HG02885 (cell line): ENCODE data around the gene GPATCH11.
A peak's percentile ranks its signal among the peaks of the same experiment; 100 is the strongest.

Experiments used
- ATAC-seq: cut with Tn5 transposase; IDR thresholded peaks from one replicate; pipeline ENCODE4 v1.9.1; 2021; ENCODE audit warnings: mild to moderate bottlenecking; ENCODE audit not compliant: unreplicated experiment, poor library complexity

Gene GPATCH11

DNA sequence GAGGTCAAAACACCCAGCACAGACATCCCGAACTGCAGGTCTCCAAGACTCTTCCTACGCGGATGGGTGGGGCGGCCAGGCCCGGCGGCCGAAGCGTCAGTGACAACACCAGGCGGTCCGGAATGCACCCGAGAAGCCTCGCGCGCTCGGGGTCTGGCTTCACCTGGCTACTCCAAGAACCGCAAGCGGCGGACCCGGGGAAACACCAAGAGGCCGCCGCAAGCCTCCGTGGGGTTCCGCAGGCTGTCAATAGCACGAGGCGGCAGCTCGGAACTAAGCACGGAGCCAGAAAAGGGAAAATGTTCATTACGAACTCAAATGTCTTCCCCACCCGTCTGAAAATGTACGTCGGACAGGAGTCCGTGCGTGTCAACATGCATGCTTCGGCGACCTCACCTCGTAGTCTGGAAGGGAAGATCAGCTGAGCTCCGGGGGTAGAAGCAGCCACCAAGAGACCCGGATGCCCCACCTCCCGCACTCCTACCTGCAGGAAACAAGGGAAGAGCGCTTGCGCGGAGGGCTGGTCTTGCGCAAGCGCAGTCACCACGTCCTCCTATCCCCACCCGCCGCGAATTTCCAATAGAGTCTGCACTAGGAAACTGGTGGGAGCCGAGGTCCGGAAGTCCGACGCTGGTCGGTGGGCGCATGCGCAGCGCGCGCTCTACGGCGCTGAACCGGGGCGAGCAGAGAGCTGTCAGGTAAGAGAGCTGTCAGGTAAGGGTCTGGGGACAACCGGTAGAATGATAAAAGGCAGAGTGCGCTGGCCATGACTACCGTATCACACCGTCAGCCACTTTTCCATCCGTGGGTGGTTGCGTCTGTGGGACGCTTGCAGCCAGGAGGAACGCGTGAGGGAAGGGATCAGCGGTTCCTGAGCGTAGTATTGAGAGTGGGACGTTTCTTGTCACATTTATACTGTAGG is at the start of gene GPATCH11, which contains the start of gene HEATR5B:
TSS of gene GPATCH11 (plus strand) at position 646 of the 922 bp plus-strand sequence. CDS start 3,864 bp downstream, outside the sequence.
TSS of gene HEATR5B (minus strand) at position 500 of the 922 bp plus-strand sequence. CDS start 958 bp downstream, outside the sequence.
- ATAC-seq: peak; percentile 91

DNA sequence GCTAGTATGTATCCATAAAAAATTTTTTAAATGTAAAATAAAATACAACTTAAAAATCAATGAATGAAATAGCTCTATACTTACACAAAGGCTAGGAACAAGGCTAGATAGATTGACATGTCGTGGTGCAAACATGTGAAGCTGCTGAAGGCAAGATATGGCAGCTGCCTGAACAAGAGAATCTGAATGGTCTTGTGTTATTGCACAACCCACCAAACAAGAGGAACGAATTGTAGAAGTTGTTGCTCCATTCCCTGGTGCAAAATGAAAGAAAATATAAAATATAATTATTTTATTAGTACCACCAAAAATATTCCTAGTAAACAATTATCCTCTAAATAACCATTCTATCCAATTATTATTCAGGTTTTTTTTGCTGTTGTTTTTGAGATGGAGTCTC is 46.5 kb upstream of the GPATCH11 start:
- ATAC-seq: no peak

DNA sequence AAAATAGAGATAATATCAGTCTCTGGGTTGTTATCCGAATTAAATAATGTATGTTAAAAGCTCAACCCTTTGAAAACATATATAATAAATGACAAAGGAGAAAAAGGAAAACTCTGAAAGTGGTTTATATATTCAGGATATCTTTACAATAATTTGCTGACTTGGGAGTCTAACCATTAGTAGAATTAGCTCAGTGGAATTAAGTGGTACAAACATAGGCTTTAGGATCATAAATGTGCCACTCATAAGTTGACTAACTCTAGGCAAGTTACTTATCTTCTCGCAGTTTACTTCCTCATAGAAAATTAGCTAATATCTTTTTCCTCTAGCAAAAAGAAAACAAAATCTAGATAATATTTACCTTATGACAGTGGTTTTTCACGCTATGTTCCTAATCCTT is 44.7 kb upstream of the GPATCH11 start:
- ATAC-seq: no peak

DNA sequence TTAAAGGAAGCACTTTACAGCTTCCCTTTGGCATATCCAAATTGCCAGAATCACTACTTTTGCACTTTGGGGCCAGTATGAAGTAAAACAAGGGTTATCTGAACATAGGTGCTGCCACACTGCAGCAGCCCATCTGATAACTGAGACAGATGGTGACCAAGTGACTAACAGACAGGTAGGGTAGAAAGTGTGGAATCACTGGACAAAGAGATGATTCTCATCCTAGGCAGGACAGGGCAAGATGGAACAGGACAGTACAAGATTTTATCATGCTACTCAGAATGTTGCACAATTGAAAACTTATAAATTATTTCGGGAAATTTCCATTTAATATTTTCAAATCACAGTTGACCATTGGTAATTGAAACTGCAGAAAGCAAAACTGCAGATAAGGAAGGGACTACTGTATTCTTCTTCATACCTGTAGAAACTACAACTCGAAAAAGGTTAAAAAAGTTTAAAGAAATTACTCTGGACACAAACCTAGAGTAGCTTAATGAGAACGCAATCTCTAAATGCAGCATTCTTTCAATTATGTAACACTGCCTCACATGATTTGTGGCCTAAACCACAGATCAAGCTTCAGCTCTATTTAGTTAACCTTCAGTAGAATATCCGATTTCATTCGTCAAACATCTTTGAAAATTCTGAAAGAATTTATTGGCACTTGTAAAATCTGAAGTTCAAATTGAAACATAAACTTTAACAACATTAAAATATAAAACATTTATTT is 31.6 kb upstream of the GPATCH11 start:
- no peak for ATAC-seq

DNA sequence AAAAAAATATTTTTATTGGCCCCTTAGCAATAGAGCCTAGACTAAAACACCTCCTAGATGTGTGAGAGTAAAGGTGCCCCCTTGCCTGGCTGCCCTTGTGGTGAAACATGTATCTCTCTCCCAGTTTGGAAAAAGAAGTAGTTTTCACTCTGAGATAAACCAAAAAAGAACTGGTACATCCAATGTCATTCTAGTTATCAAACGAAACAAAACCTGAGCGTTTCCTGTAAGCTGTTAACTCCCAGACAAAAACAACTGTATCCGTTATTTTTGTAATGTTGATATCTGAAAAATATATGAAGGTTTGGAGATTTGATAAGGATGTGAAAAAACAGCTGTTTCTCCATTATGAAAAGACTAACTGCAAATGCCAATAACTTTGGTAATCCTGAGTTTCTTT is 24.5 kb upstream of the GPATCH11 start:
- no peak for ATAC-seq

DNA sequence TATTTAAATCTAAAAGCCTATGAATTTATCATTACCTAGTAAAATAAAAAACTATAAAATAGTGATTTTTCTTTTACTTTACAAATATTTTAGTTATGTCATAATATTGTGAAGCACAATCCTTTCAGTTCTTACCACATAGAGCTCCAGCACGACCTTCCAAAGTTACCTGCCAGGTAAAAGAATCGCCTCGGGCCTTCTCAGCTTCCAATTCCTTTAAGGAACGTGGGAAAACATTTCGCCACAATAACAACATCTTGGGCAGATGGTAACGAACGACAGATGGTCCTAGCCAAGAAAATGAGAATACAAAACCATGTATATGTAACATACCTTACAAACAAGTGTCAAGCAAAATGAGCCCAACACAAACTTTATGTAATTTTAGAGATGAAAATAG is 23.9 kb upstream of the GPATCH11 start:
- ATAC-seq: no peak

DNA sequence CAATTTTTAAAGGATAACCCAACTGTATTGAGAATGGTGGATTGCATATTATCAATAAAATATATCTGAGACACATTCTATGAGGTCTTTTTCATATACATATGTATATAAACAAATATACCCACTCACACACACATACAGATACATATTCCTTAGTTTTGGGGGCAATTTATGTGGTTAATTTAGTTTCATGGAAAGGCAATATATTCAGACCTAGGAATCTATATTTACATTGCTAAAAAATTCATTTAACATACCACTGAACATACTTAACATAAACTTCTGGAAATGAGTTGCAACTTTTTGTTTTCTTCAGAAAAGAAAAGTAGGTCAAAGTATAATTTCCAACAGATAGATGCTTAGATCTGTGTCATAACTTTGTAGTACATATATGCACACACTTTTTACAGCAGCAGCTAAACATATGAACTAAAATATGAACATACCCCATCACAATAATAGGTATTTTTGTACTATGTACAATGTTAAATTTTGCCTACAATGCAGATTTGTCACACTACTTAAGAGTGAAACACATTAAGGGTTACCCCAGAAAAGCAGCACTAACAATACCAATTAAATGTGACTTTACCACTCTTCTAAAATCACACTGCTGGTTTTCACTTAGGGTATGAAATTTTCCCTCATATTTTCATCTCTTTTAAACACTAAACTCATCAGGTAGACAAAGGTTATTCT is 23.2 kb upstream of the GPATCH11 start:
- no peak for ATAC-seq

DNA sequence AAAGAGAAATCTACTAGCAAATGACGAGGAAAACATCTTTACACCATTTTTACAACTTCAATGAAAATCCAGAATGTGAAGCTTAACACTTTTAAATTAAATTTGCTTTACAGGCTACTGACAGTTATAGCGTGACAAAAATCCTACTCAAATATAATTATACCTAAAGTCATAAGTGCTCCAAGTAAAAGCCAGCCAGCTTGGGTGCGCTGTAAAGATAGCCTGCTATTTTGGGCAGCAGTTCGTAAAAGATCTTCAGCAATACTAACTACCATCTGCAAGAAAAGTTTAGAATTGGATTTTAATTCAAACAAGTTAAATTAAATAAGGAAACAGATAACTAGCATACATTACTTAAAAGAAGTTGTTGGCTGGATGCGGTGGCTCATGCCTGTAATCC is 22.5 kb upstream of the GPATCH11 start:
- ATAC-seq: no peak

DNA sequence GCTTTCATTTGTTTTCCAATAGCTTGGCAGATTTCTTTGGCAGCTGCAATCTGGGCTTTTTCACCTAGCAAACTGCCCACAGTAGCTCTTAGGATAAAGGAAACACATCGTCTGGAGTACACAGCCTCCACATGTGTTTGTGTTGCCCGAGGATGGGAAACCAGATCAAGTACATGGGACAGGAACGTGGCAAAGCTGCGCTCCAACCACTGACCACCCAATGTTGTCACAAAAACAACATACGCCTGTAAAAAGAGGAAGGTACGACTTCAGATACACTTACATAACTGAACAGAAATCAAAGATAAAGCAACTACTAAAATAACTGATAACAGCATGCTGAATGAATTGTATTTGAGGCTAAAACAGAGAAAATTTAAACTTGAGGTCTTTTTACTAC is 15.6 kb upstream of the GPATCH11 start:
- no peak for ATAC-seq

DNA sequence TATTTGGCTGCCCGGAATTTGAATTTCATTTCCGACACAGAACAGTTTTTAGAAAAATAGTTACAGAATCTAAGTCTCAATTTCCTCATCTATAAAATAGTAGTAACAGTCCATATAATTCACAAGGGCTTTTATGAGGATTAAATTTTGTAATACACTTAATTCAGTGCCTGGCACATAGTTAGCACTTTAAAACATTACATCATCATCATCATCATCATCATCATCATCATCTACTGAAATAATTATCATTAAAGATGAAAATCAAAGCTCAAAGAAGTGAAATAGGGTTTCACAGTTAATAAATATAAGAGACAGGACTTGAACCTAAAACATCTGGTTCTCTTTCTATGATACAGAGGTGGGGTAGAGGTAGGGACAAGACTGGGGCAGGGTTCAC is 13.4 kb upstream of the GPATCH11 start:
- no peak for ATAC-seq

DNA sequence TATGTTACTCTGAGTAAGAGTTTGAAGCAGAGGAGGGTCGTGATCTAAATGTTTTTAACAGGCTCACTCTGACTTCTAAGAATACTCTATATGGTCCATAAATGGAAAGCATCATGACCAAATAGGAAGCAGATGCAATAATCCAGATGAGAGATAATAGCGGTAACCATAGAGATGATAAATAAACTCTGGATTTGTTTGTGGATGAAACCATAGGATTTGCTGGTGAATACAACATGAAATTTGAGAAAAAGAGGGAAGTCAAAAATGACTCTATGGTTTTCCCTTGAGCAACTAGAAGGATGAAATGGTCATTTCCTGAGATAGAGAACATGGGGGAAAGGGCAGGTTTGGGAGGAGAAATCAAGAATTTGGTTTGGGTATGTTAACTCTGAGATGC is 4.1 kb upstream of the GPATCH11 start:
- no peak for ATAC-seq

DNA sequence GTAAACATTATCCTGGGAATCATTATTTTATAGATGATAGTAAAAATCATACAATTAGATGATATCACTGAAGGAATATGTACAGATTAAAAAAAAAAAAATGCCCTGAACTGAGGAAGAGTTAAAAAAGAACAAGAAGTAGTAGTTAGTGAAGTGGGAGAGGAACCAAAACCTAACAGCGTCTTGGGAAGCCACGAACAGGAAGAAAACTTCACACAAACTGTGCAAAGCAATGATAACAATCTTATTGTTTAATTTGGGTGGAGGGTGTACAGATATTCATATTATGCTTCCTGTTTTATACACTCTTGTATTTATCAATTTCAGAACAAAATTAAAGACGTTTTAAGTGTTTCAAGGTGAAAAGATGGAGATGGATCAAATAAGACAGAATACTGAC is 3.6 kb upstream of the GPATCH11 start:
- ATAC-seq: no peak

DNA sequence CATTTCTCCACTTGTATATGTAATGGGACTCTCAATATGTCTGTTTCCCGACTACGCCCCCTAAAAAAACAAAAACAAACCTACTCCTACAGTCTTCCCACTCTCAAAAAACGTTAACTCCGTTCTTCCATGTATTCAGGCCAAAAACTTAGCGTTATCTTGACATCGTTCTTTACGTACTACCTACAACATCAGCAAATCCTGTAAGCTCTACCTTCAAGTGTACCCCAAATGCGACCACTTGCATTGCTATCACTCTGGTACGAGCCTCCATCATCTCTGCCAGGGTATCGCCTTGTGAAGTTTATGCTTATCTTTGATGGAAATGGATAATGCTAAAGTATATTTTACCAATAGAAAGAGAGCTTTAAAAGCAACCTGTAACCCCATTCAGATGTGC is 479 bp downstream of the GPATCH11 start:
- ATAC-seq: no peak

DNA sequence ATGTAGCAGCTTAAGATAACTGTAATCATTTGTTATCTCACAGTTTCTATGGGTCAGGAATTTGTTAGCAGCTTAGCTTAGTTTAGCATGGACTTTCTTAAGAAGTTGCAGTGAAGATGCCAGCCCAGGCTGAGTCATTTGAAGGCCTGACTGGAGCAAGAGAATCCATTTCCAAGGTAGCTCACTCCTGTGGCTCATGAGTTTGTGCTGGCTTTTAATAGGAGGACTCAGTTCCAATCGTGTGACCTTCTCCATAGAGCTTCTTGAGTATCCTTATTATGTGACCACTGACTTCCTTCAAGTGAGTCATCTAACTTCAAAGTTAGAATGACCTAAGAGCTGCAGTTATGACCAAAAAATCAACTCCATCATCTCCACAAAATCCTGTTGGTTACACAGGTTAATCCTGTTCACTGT is 1.4 kb downstream of the GPATCH11 start:
- no peak for ATAC-seq

DNA sequence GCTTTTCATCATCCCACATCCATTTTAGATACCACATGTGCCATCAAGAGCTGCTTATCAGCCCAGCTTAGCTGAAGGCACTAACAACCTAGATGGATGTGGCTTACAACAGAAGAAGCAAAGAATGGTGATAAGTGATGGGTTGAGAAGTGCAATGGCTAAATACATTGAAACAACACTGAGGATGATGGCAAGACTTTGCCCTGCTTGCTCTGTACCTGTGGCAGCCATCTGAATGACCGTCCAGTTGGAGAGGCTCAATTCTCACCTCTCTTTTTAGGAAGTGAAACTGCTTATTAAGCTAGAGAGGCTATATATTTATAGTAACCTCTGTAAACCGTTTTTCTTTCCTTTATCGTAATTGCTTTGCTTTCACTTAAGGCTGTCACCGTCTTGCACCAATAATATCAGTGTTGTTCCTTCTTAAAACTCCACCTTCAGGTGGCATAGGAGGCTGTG is 5.7 kb downstream of the GPATCH11 start:
- ATAC-seq: peak; percentile 90

DNA sequence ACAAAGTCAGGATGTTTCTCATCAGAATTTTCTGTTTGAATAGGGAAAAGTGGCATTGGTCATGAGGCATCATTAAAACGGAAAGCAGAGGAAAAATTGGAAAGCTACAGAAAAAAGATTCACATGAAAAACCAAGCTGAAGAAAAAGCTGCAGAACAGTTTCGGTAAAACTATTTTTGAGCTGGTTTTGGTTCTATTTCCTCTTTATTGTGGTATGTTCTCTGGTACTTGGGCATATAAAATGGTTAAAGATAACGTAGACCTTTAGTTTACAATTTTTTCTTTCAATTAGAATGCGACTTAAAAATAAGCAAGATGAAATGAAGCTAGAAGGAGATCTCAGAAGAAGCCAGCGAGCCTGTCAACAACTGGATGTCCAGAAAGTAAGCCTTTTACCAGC is 7.6 kb downstream of the GPATCH11 start:
- ATAC-seq: peak; percentile 54

DNA sequence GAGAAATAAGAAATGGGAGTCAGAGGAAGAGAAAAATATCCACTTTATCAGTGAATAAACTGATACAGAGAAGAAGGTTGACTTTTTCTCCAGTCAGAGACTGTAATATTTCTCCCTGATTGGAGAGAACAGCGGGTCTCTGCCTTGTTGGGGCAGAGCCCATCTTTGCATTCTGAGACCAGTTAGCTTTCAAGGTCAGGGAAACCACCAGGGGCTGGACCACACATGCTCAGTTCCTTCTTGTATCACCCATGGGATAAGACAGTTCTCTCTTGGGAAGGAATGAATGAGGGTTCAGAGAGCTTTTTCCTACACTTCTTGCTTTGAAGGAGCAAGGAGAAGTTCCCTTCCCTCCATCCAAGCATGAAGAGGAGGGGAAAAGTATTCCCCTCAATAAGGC is 12.2 kb downstream of the GPATCH11 start:
- ATAC-seq: no peak

DNA sequence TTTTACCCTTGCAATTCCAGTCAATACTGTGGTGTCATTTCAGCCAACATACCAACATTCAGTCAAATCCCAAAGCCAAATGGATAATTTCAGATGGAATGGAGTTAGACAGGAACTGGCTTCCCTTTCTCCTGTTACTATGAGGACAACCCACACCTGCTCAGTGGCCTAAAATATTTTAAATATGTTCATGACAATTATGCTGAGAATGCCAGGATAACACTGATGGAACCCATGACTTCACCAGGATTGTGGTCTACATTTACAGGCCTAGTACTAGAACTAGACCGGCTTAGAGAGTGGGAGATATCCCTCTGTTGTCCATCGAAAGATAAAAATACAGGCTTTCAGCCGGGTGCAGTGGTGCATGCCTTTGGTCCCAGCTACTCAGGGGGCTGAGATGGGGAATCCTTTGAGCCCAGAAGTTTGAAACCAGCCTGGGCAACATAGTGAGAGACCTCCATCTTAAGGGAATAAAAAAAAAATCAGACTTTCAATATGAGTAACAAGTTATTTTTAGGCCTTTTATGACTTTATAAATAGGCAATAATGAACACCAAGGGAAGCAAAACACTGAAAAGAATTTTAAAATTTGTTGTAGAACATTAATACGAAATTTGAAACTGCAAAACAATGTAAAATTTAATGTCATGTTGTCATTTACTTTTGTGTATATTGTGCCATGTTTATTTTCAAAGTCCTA is 14.2 kb downstream of the GPATCH11 start:
- no peak for ATAC-seq

DNA sequence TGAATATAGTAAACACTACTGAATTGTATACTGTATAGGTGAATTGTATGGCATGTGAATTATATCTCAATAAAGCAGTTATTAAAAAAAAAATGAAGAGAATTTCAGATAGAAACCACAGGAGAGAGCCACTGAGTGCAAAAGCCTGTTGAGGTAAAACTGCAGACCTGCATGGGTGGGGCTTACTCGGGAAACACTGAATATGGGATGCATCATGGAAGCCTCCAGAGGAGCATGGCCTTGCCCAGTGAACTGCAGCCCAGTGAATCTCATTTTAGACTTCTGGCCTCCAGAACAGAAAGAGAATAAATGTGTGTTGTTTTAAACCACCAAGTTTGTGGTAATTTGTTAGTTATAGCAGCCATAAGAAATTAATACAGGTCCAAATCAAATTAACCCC is 15.7 kb downstream of the GPATCH11 start:
- no peak for ATAC-seq

DNA sequence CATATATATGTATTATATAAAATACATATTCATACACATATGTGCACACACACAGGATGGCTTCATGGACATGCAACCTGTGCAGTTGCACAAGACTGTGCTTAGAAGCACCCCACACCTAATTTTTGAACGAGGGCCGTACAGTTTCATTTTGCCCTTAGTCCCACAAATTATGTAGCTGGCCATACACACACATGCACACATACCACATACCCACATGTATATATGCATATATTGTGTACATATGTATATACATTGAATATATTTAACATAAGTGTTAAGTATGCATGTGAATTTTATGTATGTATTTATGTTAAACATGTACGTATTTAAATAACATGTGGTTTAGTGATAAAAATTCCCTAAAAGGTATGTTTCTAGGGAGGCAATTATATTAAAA is 18.3 kb downstream of the GPATCH11 start:
- ATAC-seq: no peak
